GM12873 (cell line): ENCODE results near the gene MAP4K2.

Source experiments
- CTCF ChIP-seq: IDR thresholded peaks from 2 replicates; pipeline ENCODE4 v1.5.1; 2012; ENCODE audit warnings: low read depth, mild to moderate bottlenecking, moderate library complexity, low read length, control low read depth; ENCODE audit not compliant: insufficient read depth; ENCODE audit errors: missing control alignments

MAP4K2 gene

GRCh38 chr11:64799256-64799622 is 3.8 kb downstream of the MAP4K2 start:
- no peak for TF ChIP-seq CTCF

GRCh38 chr11:64796757-64797541 is 6.1 kb downstream of the MAP4K2 start:
- no peak for TF ChIP-seq CTCF

- TF ChIP-seq CTCF = no peak
These were observed 6.8 kb downstream of the MAP4K2 start for GRCh38 chr11:64796047-64796756.

- TF ChIP-seq CTCF = no peak
These were observed 8.5 kb downstream of the MAP4K2 start for GRCh38 chr11:64794526-64794925.

GRCh38 chr11:64793271-64794160 is 9.5 kb downstream of the MAP4K2 start:
- TF ChIP-seq CTCF = no peak

- TF ChIP-seq CTCF = no peak
These were observed 10.5 kb downstream of the MAP4K2 start for GRCh38 chr11:64792482-64792881.
